ENCODE results near the gene CAVIN2.
"Not testable (repeated sequence)": the region's sequence is repeated elsewhere in the genome, so short reads cannot be mapped to it uniquely, and the experiment has no call there.

The CAVIN2 gene

DNA sequence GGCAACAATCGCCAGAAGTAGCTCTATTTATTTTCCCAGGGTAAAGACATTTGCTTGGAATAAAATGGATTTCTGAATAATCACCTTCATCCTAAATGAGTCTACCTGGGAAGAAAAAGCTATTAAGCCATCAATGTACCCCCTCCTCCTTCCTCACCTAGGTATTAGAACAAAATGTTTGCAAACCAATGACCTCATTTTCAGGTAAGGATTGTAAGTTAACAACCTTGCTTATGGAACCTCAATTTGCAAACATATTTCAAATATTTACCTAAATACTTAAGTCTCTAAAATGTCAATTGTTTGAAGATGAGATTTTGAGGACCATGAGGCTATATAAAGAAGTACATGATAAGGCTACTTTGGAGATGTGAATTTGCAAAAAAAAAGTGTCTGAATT lies 43.9 kb downstream of the CAVIN2 start:
- DNase-seq (ENCODE audit: low read depth in 1 of 2, low spot score in 1 of 2), result no peak

DNA sequence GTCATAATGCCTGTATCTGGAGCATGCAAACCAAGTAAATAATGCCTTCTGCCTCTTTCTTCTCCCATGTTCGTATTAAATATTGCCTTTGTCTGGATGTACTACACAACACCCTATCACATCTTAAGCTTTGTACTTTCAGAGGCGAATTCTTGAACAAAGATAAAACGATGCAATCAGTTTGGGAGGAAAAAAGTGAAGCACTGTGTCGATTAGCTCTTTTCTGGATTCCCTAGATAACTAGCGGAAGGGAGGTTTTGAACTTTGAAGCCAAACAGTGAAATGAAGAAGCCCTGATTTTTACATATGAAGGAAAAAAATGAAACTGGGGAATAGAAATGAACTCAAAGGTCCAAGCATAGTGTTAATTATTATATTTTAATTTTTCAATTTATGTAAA lies 44.7 kb downstream of the CAVIN2 start:
- no peak for DNase-seq (ENCODE audit: low read depth in 1 of 2, low spot score in 1 of 2)

DNA sequence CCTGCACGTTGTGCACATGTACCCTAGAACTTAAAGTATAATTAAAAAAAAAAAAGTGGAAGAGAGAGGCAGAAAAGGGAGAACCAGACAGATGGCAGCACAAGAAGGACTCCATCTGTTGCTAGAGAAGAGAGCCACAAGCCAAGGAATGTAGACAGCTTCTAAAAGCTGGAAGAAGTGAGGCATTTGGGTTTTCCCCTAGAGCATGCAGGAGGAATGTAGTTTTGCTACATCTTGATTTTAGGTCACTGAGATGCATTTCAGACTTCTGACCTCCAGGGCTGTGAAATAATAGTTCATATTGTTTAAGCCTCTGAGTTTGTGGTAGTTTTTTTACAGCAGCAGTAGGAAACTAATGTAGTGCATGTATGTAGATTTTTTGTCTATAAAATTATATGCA lies 46.0 kb downstream of the CAVIN2 start:
- no peak for DNase-seq (ENCODE audit: low read depth in 1 of 2, low spot score in 1 of 2)

DNA sequence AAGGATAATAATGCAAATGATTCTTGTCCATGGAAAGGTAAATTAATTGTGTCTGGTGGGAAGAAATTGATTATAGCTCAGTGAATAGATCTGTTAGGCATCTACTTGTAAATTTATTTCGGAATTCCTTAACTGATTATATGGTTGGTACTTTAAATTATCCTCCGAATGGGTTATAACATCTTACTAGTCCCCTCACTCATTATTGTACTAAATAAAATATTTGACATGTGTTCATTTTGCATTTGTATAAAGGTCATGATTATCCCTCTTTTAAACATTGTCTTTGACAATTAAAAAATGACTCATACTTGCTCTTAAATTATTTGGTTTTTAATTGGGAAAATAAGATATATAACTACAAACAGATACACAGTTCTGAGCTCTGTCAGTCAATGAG lies 47.4 kb downstream of the CAVIN2 start:
- no peak for DNase-seq (ENCODE audit: low read depth in 1 of 2, low spot score in 1 of 2)

DNA sequence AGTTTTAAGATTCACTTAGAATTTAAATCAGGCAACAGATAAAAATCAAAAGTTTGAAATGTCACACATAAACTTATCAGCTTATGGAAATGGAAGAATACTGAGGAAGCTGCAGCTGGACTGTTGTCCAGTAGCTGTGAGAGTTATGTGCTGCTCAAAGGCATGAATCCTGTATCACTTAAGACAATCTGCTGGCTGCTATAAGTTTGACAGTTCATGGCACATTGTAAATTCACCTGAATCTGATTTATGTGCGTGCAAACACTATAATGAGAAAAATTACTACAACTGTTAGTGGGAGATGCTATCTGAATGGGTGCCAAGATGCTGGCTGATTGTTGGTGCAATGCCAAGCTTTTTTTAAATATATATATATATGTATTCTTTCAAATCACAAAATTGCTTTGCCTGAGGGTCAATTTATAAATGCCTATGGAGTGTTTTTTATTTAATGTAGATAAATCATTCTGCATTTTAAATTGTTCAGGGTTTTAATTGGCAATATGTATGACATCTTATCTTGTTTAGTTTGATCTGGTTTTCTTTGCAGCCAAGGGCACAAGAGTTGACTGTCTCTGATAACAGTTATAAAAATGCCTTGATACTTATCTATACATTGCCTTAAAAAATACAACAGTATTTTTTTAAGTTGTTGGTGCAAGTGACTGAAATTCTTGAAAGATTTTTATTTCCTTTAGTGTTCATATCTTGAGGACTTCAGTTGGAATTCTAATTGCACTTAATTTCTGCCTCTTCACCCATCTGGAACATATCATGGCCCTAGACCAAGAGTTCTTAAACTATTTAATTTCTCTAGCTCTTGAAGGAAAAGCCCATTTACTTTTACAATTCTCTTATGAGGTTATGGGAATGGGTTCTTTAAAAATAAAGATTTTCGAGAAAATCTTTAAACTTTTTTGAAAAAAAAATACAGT lies 48.7 kb downstream of the CAVIN2 start:
- no peak for DNase-seq (ENCODE audit: low read depth in 1 of 2, low spot score in 1 of 2)

DNA sequence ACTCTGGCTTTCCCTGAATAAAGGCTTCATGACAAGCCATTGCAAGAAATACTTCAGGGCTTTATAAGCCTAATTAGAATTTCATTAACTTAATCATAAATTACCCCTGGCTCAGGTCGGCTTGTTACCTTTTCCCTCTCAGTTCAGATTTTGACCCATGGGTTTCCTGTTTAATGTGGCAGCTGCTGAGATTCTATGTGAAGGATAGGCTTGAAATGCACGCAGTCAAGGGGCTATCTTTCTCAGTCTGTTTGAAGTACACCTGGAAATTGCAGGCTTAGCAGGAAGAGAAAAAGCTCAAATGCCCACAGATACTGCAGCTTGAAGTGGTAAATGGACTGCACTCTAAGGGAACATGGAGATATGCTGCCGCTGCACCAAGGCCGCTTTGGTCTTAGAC lies 49.4 kb downstream of the CAVIN2 start:
- no peak for DNase-seq (ENCODE audit: low read depth in 1 of 2, low spot score in 1 of 2)

DNA sequence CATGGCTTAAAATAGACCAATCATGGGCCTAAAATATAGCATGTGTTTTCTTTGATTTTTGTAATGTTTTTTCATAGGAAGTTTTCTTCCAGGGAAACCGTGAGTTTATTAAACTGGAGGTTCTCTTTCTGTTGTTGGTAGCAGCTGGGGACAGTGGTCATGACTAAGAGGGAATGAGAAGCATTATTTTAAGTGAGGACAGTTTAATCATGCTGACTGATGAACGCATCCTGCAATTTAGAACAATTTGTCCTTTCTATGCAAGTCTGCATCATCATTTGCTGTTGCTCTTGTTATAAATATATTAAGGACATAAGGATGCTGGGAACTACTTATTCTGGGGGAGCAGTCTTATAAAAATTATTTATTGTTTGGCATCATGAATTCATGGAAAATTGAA lies 51.2 kb downstream of the CAVIN2 start:
- DNase-seq (ENCODE audit: low read depth in 1 of 2, low spot score in 1 of 2), result no peak

DNA sequence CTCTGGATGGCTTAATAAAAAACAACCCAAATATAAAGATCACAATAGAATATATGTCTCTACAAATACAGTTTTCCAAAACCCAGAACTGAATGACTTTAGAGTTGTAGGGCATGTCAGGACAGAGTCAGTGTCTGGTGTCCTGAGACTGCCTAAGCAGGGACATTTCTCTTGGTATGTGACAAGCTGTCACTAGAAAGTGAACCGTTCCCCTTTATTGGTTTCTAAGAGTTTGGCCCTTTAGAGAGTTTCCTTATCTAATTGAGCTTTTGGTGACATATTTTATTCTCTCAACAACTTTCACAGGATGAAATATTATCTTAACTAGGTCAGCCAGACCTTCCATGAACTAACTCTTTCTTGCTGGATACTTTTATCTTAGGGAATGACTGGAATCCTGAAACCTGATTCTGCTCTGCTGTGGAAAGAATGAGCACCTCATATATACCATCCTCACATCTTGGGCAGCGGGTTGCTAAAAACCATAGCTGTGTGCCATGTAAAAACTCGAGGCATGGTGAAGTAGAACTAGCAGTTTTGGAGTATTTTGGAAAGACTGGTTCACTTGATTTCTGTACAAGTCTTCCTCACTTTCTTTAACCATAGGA lies 54.8 kb downstream of the CAVIN2 start:
- DNase-seq (ENCODE audit: low read depth in 1 of 2, low spot score in 1 of 2), result no peak

DNA sequence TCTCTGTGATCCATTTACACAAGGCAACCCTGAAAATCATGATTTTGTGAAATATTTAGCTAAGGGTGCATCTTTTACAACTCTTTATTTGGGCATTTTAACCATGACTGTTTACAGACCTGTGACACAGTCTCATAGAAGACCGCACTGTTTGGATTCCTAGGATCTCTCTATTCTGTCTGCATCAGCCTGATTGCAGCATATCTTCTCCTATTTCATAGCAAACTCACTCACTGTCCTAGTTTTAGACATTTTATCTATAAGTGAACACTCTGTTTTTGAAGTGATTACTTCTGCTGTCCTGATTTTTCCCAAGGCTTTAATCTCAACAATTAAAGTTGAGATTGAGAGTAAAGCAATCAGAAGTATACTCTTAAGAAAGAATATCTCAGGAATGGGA lies 56.2 kb downstream of the CAVIN2 start:
- no peak for DNase-seq (ENCODE audit: low read depth in 1 of 2, low spot score in 1 of 2)

DNA sequence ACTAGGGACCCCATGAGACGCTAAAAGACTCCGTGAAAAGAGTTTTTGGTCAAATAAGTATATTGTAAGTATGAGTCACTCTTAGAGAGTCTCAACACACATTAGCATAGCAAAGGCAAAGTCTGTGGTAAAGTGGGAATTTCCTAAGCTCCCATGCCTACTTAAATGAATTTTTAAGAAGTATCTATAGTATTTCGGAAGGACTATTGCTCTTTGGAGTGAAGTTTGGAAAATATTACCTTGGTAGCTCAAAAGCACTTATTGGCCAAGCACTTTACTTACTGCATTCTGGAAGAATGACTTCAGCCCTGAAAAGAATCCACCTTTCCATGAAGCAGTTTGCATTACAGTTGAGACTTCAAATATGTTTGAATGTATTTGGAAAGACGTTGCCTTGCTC lies 57.1 kb downstream of the CAVIN2 start:
- no peak for DNase-seq (ENCODE audit: low read depth in 1 of 2, low spot score in 1 of 2)

DNA sequence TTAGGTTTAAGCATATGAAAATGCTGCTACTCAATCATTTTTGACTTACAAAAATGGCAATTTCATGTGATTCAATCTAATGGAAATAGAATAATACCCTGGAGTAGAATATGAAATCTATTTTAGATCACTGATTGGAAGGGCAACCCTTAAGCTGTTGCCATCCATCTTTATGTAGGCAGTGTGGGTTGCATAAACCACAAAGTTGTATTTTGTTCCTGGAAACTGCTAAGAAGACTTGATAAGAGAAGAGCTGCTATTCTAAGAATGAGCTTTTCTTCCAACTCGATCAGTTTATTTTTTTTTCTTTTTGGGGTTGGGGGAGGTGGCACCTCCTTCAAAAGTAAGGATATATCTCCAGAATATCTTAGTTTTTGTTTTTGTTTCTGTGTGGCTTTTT lies 60.2 kb downstream of the CAVIN2 start:
- no peak for DNase-seq (ENCODE audit: low read depth in 1 of 2, low spot score in 1 of 2)

DNA sequence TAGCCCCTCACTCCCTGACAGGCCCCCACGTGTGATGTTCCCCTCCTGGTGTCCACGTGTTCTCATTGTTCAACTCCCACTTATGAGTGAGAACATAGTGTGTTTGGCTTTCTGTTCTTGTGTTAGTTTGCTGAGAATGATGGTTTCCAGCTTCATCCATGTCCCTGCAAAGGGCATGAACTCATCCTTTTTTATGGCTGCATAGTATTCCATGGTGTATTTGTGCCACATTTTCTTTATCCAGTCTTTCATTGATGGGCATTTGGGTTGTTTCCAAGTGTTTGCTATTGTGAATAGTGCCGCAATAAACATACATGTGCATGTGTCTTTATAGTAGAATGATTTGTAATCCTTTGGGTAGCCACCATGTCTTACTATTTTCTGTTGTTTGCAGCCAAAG lies 61.2 kb downstream of the CAVIN2 start:
- DNase-seq (ENCODE audit: low read depth in 1 of 2, low spot score in 1 of 2), result not testable (repeated sequence)
